HEK293T (cell line): ENCODE measurements around the gene BAIAP2.
"Not testable (repeated sequence)": the region's sequence is repeated elsewhere in the genome, so short reads cannot be mapped to it uniquely, and the experiment has no call there.

Source experiments
- ARNT ChIP-seq: fragments of 450-650 bp; IDR thresholded peaks from 2 replicates; pipeline ENCODE4 v1.6.1; 2017; ENCODE audit warnings: mild to moderate bottlenecking
- BHLHE40 ChIP-seq: fragments of 450-650 bp; IDR thresholded peaks from 2 replicates; pipeline ENCODE4 v1.6.1; 2016; ENCODE audit warnings: mild to moderate bottlenecking, moderate library complexity, borderline replicate concordance
- FOXA1 ChIP-seq: fragments of 450-650 bp; IDR thresholded peaks from 2 replicates; pipeline ENCODE4 v1.6.1; 2016; ENCODE audit warnings: mild to moderate bottlenecking
- FOXM1 ChIP-seq: fragments of 450-650 bp; IDR thresholded peaks from 2 replicates; pipeline ENCODE4 v1.6.1; 2017; ENCODE audit warnings: mild to moderate bottlenecking, borderline replicate concordance
- HDGF ChIP-seq: fragments of 450-650 bp; IDR thresholded peaks from 2 replicates; pipeline ENCODE4 v1.6.1; 2017; ENCODE audit warnings: antibody characterized with exemption, borderline replicate concordance
- L3MBTL2 ChIP-seq: fragments of 450-650 bp; conservative IDR thresholded peaks from 2 replicates; pipeline ENCODE4 v1.6.1; 2016; ENCODE audit warnings: mild to moderate bottlenecking
- LEF1 ChIP-seq: fragments of 450-650 bp; IDR thresholded peaks from 2 replicates; pipeline ENCODE4 v1.6.1; 2017; ENCODE audit warnings: mild to moderate bottlenecking, borderline replicate concordance
- NFRKB ChIP-seq: fragments of 450-650 bp; IDR thresholded peaks from 2 replicates; pipeline ENCODE4 v1.6.1; 2016; ENCODE audit warnings: mild to moderate bottlenecking, moderate library complexity
- SP1 ChIP-seq: fragments of 450-650 bp; IDR thresholded peaks from 2 replicates; pipeline ENCODE4 v1.6.1; 2017
- SUZ12 ChIP-seq: fragments of 450-650 bp; IDR thresholded peaks from 2 replicates; pipeline ENCODE4 v1.6.1; 2016; ENCODE audit warnings: mild to moderate bottlenecking
- TARDBP ChIP-seq: fragments of 450-650 bp; IDR thresholded peaks from 2 replicates; pipeline ENCODE4 v1.6.1; 2016
- TF ChIP-seq, protein P1 (sequence below): fragments of 450-650 bp; IDR thresholded peaks from 2 replicates; pipeline ENCODE4 v1.6.1; 2016

GRCh38 chr17:81030312-81030711 lies 4.6 kb upstream of the BAIAP2 start:
- not testable (repeated sequence) for TF ChIP-seq L3MBTL2, FOXM1, NFRKB, TARDBP, SP1, BHLHE40, HDGF, LEF1, ARNT, SUZ12, FOXA1
- TF ChIP-seq, protein P1, sequence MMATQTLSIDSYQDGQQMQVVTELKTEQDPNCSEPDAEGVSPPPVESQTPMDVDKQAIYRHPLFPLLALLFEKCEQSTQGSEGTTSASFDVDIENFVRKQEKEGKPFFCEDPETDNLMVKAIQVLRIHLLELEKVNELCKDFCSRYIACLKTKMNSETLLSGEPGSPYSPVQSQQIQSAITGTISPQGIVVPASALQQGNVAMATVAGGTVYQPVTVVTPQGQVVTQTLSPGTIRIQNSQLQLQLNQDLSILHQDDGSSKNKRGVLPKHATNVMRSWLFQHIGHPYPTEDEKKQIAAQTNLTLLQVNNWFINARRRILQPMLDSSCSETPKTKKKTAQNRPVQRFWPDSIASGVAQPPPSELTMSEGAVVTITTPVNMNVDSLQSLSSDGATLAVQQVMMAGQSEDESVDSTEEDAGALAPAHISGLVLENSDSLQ = not testable (repeated sequence)
